Spinal cord (tissue), 10 donors: ENCODE measurements around the gene NF1. TPM values are rescaled to one million over a fixed set of nuclear protein-coding genes. Genes with fewer than 3 reads are reported as not detected.
"Not testable (repeated sequence)": the region's sequence is repeated elsewhere in the genome, so short reads cannot be mapped to it uniquely, and the experiment has no call there.

Experiments used
- DNase-seq, 6 donors: peaks; one replicate each; pipeline versions ENCODE4 v3.0.0 to v3.0.0-alpha.2; 2013 to 2015; ENCODE audit warnings: low spot score in 6 of 6, low read depth in 4 of 6
- H3K27ac ChIP-seq: one replicate; pipeline ENCODE4 v1.5.1; 2013; ENCODE audit warnings: low read depth, low read length, control low read depth
- H3K27me3 ChIP-seq: one replicate; pipeline ENCODE4 v1.6.1; 2013; ENCODE audit warnings: low read length; ENCODE audit not compliant: control insufficient read depth, insufficient read depth
- H3K36me3 ChIP-seq: one replicate; pipeline ENCODE4 v1.6.1; 2013; ENCODE audit warnings: low read length; ENCODE audit not compliant: control insufficient read depth, insufficient read depth
- H3K4me1 ChIP-seq: one replicate; pipeline ENCODE4 v1.6.1; 2013; ENCODE audit warnings: low read length; ENCODE audit not compliant: control insufficient read depth, insufficient read depth
- H3K4me3 ChIP-seq: one replicate; pipeline ENCODE4 v1.5.1; 2013; ENCODE audit warnings: low read depth, low read length, control low read depth
- H3K9me3 ChIP-seq: one replicate; pipeline ENCODE4 v1.6.1; 2013; ENCODE audit warnings: low read length; ENCODE audit not compliant: control insufficient read depth, insufficient read depth
- WGBS: methylation state at CpG from one replicate; pipeline ENCODE4 v1.1.5; 2013; ENCODE audit warnings: missing lambda C conversion rate; ENCODE audit not compliant: insufficient coverage; 5-methylcytosine and 5-hydroxymethylcytosine counted together
- polyA plus RNA-seq, 2 donors: library from polyadenylated mRNA; unstranded; fragments of 120-200 nt; gene quantifications; one replicate each; pipeline ENCODE4 v1.2.1, GENCODE V29; 2013; ENCODE audit not compliant: insufficient read length in 2 of 2
- total RNA-seq, 2 donors: library from RNA; depleted of rRNA in 1 of 2; stranded (reverse); fragments of 120-200 nt in 1 of 2; fragments of >200 nt in 1 of 2; gene quantifications; one replicate each; pipeline versions ENCODE4 v1.2.3 to v1.2.4, GENCODE V29; 2013 to 2014
- donor health status: healthy.

The NF1 gene
- total and polyA plus RNA-seq, 4 donors, result 41.1 to 140 (median 54.9) TPM

DNA sequence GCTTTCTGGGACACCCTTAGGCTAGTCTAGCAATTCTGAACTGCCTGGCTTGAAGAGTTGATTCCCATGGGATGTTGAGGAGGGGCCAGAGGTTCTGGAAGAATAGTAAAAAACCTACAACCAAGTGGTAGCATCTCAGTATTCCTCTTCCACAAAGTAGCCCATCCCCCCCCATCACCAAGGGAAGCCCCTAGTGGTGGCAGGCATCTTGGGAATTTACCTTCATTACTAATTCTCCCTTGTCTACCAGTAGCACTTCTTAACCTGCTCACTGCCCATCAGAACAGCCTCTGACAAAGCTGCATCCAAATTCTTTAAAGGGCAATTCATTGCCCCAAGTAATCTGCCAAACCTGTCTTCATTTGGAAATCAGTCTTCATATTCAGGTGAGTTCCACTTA lies 283.9 kb downstream of the NF1 start:
- H3K4me1 ChIP-seq, result no peaks in the 10 kb centered on the region
- no peaks in the 10 kb centered on the region for H3K9me3 ChIP-seq
- H3K36me3 ChIP-seq, result peaks cover 11% of the 10 kb centered on the region
- H3K27ac ChIP-seq, result no peak overlapping the region
- DNase-seq, result no peak
- H3K27me3 ChIP-seq, result no peaks in the 10 kb centered on the region
- no peak overlapping the region for H3K4me3 ChIP-seq

DNA sequence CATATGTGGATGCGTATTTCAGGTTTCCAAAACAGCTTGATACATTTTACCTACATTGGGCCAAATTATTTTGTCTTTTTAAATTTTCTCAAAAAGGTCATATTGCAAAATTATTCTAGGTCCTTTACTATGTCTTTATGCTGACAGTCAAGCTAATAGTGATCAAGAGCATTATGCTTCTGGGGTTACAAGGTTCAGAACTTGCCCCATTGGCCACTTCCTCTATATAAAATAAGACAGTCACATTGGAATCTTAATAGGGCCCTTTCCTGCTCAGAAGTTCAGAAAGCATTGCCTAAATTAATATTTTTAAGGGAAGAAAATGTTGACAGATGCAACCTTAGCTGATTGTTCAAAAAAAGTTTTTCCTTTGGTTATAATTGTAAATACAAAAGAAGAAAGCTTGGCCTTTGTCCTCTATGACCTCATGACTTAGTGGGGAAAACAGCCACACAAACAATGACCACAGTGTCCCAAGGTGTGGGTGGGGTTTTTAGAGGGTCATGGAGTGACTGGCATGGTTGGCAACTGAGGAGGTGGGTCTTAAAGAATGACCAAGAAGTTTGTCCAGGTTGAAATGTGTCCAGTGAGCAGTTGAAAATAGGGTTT lies 284.9 kb downstream of the NF1 start:
- Histone ChIP-seq H3K4me1 (no peaks in the 10 kb centered on the region), H3K4me3 (no peak overlapping the region), H3K9me3 (no peaks in the 10 kb centered on the region), H3K27me3 (no peaks in the 10 kb centered on the region), H3K27ac (no peak overlapping the region), H3K36me3 (peaks cover 7% of the 10 kb centered on the region)
- no peak for DNase-seq
- WGBS, result no CpG with 5 or more reads among the region's 1 CpG

DNA sequence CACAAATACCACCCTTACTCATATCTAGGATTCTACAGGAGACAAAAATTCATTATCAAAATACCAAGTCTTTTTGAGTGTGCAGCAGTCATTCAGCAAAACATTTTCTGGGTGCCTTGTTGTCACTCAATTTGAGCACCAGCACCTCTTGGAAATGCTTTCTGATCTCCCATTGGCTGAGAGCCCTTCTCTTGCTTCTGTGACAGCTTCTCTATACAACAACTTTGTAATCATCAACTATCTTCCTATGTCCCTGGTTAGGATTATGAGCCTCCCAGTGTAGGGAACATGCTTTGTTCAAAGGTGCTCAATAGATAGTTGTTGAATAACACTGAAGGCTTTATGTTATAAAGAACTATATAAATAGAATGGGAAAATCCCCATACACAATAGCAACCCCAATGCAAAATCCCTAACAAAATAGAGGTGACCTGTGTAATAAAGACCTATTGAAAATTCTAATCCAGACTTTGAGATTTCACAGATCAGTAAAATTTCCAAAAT lies 286.4 kb downstream of the NF1 start:
- no peak overlapping the region for H3K4me3 ChIP-seq
- no peaks in the 10 kb centered on the region for H3K4me1 ChIP-seq
- H3K36me3 ChIP-seq, result peaks cover 7% of the 10 kb centered on the region
- no peaks in the 10 kb centered on the region for H3K9me3 ChIP-seq
- H3K27me3 ChIP-seq, result no peaks in the 10 kb centered on the region
- DNase-seq, result no peak
- no peak overlapping the region for H3K27ac ChIP-seq

DNA sequence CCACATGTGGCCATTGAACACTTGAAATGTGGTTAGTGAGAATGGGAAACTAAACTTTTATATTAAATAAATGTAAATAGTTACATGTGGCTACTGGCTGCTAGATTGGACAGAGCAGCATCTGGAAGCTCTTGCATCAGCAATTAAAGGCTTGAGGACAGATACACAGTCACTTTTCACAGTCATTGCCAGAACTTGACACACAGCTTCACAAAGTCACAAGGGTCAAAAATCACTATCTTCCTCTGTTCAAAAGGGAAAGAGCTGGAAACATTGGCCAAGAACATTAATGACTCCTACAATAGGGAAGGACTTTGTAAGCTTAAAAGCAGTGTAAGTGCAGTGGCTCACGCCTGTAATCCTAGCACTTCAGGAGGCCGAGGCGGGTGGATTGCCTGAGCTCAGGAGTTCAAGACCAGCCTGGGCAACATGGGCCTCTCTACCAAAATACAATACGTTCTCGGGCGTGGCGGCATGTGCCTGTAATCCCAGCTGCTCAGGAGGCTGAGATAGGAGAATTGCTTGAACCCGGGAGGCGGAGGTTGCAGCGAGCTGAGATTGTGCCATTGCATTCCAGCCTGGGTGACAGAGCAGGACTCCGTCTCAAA lies 288.0 kb downstream of the NF1 start:
- DNase-seq, result not testable (repeated sequence)
- whole genome bisulfite sequencing, result 96% methylated on average over 8 of the region's 11 CpGs

DNA sequence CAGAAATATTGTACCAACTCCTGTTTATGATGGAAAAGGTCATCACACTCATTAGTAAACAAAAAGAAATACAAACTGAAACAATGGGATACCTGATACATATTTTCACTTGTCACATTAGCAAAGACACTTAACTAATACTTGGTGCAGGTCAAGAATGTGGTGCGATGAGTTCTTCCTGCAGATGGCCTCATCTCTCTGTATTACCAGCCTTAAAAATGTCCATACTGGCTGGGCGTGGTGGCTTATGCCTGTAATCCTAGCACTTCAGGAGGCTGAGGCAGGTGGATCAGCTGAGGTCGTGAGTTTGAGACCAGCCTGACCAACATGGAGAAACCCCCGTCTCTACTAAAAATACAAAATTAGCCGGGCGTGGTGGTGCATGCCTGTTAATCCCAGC lies 288.7 kb downstream of the NF1 start:
- WGBS, result 100% methylated on average over 5 of the region's 6 CpGs
- H3K36me3 ChIP-seq, result not testable (repeated sequence)

More for the DNA sequence above, 288.0 kb downstream of the NF1 start:
- H3K4me1 ChIP-seq, H3K4me3 ChIP-seq, H3K9me3 ChIP-seq, H3K36me3 ChIP-seq, H3K27ac ChIP-seq, H3K27me3 ChIP-seq: not testable (repeated sequence)

DNA sequence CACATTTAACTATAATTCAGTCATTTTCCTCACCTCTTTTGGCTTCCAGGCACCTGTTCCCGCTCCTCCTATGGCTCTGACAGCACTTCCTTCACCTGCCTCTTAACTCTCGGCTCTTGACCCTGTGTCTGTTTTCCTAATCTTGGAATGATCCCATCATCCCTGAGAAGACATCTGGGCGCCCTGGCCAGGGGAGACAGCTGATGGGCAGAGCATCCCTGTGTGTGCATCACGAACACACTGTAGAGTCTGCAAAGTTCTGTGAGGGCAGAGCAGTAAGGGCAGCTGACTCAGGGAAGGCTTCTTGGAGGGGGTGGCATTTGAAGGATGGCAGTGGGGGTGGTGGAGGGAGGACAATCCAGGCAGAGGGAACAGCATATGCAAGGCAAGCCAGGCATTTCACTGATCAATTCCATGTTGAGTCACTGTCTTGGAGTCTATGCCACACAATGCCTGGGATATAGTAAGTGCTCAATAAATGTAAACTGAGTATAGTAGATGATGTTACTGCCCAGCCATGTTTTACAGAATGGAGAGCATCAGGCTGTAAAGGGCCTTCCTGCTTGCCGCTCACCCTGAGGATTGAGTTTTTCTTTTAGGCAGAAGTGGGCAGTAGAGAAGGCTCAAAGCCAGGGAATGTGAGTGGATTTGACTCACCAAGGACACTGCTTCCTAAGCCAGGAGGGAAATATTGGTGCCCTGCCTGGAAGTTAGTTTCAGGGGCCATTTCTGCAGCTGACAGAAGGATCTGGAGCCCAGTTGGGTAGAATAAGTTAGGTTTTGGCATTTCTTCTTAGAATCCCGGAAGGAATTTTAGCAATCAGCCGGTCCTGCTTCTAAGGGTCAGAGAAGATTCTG lies 290.9 kb downstream of the NF1 start:
- Histone ChIP-seq H3K27me3 (no peaks in the 10 kb centered on the region), H3K4me1 (peaks cover 19% of the 10 kb centered on the region), H3K9me3 (no peaks in the 10 kb centered on the region), H3K27ac (no peak overlapping the region), H3K36me3 (peaks cover 5% of the 10 kb centered on the region), H3K4me3 (no peak overlapping the region)
- no peak for DNase-seq
- WGBS, result 91% methylated on average over 7 of the region's 7 CpGs

More for the DNA sequence above, 288.7 kb downstream of the NF1 start:
- H3K4me3 ChIP-seq, H3K27ac ChIP-seq, H3K4me1 ChIP-seq, H3K9me3 ChIP-seq, DNase-seq, H3K27me3 ChIP-seq: not testable (repeated sequence)

DNA sequence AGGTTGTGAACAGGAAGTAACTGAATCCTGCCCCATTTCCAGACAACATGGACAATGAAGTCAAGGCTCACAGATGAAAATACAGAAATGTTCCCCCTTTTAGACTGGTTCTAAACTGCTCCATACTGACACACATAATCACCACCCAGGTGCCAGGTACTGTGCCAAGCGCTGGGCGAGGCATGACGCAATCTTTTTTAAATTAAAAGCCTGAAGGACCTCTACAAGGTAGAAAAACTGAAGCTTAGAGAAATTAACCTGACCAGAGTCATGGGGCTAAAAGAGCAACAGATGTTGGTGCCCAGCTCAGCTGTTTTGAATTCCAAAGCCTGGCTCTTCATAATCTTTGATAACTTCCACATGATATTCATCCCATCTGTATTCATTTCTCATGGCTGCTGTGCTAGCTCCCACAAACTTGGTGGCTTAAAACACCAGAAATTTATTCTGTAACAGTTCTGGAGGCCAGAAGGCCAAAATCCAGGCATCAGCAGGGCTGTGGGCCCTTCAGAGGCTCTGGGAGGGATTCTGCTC lies 291.8 kb downstream of the NF1 start:
- Histone ChIP-seq H3K27me3 (peaks cover 5% of the 10 kb centered on the region), H3K4me1 (peaks cover 26% of the 10 kb centered on the region), H3K4me3 (no peak overlapping the region), H3K9me3 (no peaks in the 10 kb centered on the region), H3K36me3 (peaks cover 7% of the 10 kb centered on the region), H3K27ac (no peak overlapping the region)
- 94% methylated on average over 3 of the region's 3 CpGs for WGBS
- DNase-seq, result no peak

DNA sequence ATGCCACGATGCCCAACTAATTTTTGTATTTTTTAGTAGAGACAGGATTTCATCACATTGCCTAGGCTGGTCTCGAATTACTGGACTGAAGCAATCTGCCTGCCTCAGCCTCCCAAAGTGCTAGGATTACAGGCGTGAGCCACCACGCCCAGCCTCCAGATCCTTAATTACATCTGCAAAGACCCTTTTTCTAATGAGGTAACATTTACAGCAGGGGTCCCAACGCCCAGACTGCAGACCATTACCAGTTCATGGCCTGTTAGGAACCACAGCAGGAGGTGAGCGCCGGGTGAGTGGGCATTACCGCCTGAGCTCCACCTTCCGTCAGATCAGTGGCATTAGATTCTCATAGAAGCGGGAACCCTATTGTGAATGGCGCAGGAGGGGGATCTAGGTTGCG lies 292.7 kb downstream of the NF1 start:
- no peak overlapping the region for H3K27ac ChIP-seq
- no peak for DNase-seq
- WGBS, result 83% methylated on average over 12 of the region's 12 CpGs

DNA sequence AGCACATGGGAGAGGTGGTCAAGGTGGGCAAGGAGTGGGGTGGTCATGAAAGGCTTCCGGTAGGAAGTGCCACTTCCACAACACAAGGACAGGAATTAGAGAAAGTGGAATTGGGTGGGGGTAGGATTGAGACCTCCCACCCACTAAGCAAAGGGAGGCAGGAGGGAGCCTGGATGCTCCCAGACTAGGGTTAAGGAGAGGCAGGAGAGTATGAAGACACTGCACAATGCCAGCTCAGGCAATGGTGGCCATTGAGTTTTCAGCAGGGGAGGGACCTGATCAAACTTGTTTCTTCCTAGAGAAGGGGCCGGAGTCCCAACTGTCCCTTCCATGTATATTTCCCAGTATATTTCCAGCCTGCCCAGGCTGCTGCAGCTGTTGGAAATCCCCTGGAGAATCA lies 293.6 kb downstream of the NF1 start:
- 83% methylated on average over 1 of the region's 2 CpGs for WGBS

More for the DNA sequence above, 292.7 kb downstream of the NF1 start:
- Histone ChIP-seq H3K4me1 (peaks cover 31% of the 10 kb centered on the region), H3K9me3 (no peaks in the 10 kb centered on the region), H3K27me3 (peaks cover 9% of the 10 kb centered on the region), H3K4me3 (no peak overlapping the region), H3K36me3 (peaks cover 10% of the 10 kb centered on the region)

More for the DNA sequence above, 293.6 kb downstream of the NF1 start:
- no peak overlapping the region for H3K27ac ChIP-seq
- peaks cover 11% of the 10 kb centered on the region for H3K27me3 ChIP-seq
- DNase-seq, result no peak
- H3K4me3 ChIP-seq, result no peak overlapping the region
- no peaks in the 10 kb centered on the region for H3K9me3 ChIP-seq
- peaks cover 41% of the 10 kb centered on the region for H3K4me1 ChIP-seq
- peaks cover 15% of the 10 kb centered on the region for H3K36me3 ChIP-seq
